Stimulated activated CD4-positive, alpha-beta T cell treated with anti-CD3 and anti-CD28 coated beads, Interleukin-2, amount 100 ng/mL, for 4 hours (primary cell): ENCODE measurements around the gene TTLL8.
A peak's percentile ranks its signal among the peaks of the same experiment; 100 is the strongest.
"Not testable (repeated sequence)": the region's sequence is repeated elsewhere in the genome, so short reads cannot be mapped to it uniquely, and the experiment has no call there.

Experiments
- DNase-seq: peaks from one replicate; pipeline ENCODE4 v3.0.0-alpha.2; 2020; ENCODE audit warnings: low read depth

TTLL8 gene

DNA sequence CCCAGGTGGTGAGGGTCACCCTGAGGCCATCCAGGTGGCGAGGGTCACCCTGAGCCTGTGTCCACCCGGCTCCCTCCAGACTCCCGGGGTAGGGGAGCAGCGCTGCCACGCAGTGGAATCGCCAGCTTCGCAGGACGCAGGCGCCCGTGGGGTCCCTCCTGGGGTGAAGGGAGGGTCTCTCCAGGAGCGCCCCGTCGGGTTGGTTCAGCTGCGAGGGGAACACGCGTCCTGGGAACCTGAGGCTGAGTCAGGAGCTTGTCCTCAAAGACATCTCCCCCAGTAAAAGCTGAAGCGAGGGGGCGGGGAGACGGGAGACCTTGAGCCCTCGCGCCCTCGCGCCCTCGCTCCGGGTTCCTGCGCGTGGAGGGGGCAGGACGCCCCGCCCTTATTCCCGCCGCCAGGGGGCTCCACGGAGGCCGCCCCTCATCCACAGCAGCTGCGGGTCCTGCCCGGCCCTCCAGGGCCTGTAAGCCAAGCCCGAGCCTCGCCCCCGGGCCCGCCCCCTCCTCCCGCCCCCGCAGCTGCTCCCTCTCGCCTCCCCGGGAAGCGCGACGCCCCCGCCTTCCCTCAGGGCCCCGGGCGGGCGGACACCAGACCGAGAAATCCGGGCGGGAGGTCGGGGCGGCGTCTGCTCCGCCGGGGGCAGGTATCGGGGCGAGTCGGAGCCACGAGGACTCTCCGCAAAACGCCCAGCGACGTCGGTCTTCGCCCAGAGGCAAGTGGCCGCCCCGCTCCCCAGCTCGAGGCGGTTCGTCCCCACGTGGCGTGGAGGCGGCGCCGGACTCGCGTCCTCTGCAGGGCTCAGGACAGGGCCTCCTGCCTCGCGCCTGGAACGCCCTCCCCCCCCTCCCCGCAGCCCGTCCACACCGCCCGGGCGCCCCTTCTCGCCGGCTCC, 74.7 kb downstream of the TTLL8 start:
- DNase-seq: no peak

DNA sequence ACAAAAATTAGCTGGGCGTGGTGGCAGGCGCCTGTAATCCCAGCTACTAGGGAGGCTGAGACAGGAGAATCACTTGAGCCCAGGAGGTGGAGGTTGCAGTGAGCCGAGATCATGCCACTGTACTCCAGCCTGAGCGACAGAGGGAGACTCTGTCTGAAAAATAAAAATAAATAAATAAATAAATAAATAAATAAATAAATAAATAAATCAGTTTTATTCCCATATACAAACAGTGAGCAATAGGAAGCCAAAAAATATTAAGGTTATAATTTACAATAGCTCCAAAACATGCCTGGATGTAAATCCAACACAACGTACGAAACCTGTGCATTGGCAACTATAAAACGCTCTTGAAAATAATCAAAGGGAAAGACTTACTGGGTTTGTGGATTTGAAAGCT, 76.3 kb downstream of the TTLL8 start:
- not testable (repeated sequence) for DNase-seq

DNA sequence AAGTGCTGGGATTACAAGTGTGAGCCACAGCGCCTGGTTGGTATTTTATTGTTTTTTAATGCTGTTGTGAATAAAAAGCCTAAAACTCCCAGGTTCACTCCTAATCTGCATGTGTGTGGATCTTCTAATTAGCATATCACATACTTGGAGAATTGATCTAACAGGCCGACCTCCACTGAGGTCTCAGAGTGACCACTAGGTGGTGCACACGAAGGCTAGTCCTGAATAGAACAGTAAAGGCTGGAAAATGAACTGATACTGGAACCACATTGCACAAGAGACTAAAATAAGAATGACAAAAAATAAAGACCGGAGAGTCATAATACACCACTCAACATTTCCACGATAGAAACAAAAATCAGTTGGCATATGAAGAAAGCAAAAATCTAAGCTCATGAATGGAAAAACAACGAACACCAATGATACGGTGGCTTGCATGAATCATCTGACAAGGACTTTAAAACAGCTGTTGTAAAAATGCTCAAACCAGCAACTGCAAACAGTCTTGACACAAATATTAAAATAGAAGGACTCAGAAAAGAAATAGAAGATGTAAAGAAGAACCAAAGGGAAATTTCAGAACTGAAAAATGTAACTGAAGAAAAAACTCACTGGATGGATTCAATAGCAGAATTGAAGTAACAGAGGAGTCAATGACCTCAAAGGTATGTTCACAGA, 78.4 kb downstream of the TTLL8 start:
- no peak for DNase-seq

DNA sequence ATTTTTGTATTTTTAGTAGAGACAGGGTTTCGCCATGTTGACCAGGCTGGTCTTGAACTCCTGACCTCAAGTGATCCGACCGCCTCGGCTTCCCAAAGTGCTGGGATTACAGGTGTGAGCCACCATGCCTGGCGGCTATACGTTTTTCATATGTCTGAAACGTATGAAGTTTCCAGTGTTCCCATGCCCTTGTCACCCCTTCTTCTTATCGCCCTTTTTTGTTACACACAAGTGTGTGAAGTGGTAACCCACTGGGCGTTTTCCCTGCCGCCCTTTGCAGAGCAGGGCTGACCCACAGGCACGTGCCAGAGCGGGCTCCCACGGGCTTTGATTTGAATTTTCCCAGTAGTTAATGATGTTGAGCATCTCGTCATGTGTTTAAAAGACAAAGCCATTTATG, 80.5 kb downstream of the TTLL8 start:
- no peak for DNase-seq

DNA sequence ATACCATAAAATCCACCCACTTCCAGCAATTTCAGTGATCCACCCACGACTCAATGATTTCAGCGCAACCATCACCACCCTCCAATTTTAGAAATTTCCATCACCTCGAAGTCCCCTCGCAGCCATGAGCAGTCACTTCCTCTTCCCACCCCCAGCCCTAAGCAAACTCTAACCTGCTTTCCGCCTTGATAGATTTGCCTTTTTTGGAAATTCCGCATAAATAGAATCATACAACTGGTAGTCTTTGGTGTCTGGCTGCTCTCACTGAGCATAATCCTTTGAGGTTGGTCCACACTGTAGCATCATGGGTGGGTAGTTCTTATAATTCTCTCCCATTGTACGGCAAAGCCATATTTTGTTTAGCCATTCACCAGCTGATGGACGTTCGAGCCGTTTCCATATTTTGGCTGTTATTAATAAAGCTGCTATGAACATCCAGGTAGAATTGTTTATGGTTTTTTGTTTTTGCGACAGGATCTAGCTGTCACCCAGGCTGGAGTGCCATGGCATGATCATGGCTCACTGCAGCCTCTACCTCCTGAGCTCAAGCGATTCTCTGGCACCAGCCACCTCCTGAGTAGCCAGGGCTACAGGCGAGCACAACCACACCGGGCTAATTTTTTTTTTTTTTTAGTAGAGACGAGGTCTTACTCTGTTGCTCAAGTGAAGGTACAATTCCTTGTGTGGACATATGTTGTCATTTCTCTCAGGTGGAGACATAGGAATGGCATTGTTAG, 81.5 kb downstream of the TTLL8 start:
- DNase-seq: peak; percentile 75

DNA sequence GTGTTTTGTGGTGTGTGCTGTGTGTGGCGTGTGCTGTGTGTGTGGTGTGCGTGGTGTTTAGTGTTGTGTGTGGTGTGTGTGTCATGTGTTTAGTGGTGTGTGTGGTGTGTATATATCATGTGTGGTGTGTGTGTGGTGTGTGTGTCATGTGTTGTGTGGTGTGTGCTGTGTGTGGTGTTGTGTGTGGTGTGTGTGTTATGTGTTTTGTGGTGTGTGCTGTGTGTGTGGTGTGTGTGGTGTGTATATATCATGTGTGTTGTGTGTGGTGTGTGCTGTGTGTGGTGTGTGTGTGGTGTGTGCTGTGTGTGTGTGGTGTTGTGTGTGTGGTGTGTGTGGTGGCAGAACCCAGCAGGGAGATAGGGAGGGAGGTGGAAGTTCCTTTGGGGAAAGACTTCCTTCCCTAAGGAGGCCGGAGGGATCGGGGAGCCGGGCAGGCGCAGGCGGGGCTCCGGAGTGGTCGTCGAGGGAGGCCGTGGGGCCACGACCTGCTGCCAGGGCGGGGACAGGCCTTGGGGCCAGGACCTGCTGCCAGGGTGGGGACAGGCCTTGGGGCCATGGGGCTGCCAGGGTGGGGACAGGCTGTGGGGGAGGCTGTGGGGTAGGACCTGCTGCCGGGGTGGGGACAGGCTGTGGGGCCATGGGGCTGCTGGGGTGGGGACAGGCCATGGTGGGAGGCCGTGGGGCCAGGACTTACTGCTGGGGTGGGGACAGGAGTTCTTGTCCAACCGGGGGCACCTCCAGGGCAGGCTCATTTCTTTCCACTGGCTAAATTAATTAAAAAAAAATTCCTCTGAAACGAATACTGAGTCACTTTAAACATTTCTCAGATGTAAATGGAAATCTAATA, 82.3 kb downstream of the TTLL8 start:
- DNase-seq: no peak

DNA sequence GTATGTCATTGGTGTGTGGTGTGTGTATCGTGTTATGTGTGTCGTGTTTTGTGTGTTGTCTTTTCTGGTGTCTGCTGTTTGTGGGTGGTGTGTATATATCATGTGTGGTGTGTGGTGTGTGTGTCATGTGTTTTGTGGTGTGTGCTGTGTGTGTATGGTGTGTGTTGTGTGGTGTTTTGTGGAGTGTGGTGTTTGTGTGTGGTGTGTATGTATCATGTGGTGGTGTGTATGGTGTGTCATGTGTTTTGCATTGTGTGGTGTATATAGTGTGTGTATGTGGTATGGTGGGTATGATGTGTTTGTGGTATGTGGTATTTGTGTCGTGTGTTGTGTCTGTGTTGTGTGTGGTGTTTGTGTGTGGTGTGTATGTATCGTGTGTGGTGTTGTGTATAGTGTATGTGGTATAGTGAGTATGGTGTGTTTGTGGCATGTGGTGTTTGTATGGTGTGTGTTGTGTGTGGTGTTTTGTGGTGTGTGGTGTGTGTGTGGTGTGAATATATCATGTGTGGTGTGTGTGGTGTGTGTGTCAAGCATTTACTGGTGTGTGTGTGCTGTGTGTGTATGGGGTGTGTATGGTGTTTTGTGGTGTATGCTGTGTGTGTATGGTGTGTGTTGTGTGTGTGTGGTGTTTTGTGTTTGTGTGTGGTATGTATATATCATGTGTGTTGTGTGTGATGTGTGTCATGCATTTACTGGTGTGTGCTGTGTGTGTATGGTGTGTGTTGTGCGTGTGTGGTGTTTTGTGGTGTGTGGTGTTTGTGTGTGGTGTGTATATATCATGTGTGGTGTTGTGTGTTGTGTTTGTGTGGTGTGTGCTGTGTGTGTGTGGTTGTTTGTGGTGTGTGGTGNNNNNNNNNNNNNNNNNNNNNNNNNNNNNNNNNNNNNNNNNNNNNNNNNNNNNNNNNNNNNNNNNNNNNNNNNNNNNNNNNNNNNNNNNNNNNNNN, 84.8 kb downstream of the TTLL8 start:
- no peak for DNase-seq

DNA sequence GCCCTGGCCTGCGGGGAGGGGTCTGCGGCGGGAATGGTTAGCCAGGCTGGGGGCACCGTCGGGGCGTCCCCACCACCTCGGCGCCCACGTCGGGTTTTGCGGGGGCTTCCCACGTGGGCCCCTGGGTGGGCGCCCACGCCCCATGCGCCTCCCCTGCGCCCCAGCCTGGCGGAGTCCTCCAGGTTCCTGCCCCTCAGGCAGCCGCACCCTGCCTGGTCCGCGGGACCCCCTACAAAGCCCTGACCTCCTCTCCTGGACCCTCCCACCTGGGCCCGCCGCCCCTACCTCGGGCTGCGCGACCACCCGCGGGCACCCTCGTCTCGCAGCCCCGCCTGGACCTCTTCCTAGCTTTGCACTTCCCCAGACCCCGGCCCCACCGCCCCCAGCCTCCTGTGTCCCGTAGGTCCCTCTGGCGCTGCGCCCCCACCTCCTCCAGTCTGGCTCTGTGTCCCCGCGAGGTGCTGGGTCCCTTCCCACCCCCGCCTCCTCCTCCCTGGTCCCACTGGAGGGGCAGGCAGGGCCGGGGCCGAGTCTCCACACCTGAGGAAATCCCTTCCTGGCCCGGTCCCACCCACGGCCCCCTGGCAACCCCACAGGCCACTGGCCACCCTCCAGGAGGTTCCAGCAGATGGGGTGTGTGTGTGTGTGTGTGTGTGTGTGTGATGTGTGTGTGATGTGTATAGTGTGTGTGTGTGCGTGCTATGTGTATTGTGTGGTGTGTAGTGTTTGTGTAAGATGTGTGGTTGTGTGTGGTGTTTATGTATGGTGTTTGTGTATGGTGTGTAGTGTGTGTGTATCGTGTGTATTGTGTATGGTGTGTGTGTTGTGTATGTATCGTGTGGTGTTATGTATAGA, 85.7 kb downstream of the TTLL8 start:
- DNase-seq: no peak

DNA sequence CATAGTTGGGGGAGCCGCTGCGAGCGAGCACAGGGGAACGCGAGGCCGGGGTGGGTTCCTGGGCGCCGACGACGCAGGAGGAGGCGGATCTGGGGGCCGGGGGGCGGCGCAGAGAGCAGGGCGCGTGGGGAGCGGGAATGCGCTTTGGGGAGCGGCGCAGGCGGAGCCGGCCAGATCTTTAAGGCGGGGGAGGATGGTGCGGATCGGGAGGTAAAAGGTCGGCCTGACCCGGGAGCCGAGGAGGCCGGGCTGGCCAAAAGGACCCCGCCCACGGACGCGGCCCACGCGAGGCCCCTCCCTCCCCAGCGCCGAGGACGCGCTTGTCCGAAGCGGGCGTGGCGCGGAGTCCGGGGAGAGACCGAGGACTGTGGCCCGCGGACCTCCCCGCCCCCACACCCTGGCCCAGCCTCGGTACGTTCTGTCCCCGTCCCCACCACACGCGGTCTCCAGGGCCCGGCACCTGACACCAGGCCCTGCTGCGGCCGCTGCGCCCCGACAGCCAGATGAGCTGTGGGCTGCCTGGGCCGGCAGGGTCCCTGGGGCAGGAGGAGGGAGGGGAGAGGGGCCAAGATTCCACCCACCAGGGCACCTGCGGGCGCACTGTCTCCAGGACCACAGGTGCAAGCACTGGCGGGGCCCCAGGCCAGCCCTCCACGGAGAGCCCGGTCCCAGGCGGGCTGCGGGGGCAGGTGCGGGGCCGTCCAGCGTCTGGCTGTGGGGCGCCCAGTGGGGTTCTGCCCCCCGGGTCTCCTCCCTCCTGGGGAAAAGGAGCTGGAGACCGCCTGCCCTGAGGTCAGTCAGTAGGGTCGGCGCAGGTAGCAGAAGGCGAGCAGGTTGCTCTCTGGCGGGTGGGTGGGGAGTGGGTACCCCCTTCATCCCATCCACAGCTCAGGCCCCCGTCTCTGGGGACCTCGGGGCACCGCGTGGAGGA, 86.6 kb downstream of the TTLL8 start:
- DNase-seq: peak; percentile 81

DNA sequence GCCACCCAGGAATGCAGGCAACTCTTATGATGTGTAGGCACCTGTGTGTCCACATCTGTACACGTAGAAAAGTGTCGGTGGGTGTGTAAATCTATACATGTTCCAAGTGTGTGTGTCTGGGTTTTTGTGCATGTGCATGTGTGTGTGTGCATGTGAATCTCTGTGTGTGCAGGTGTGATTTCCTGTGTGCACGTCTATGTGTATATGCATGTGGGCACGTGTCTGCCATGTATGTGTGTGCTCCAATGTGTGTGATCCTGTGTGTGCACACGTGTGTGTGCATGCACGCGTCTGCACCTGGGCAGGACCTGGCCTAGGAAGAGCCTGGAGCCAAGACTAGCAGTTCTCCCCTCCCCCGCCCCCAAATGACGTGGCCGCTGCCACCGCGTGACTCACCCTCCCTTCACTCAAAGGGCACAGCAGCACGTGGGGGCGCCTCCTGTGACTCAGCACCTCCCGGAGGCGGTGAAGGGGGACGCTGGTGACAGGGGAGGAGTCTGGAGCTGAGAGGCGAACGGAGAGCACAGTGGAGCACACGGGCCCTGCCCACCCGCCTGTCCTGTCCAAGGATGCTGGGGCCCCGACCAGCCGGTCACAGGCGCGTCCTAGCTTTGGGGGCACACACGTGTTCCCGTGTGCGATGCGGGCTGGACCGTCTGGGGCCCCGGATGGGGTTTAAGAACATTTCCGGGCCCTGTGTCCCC, 87.4 kb downstream of the TTLL8 start:
- DNase-seq: peak; percentile 98

DNA sequence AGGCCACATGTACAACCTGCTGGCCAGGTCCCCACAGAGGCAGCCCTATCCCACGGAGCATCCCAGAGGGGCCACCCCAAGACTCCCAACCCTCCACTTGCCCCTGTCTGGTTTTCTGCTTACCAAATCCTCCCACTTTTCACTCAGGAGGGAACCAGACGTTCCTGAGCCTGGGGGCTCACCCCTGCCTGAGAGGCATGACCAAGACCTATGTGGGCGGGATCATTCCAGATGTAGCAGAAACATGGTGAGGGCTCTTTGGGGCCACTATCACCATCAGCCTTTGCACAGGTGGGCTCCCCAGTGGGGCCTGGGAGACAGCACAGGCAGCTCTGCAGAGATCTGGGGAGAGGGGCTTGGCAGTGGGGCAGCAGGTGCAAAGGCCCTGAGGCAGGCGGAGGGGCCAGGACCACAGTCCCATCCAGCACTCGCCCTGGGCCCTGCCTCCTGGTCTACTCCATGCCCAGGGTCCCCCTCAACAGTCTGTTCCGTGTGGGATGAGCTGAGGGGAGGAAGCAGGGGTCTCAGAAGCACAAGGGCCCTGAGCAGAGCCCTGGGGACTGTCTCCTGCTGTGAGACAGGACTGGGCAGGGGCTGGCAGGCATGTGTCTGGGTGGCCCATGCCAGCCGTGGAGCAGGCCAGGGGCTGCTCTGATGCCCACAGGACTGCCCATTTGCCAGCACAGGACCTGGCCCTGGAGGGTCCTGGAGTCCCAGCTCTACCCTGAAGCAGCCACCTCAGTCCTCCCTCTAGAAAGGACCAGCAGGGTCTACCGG, 88.2 kb downstream of the TTLL8 start:
- DNase-seq: no peak

DNA sequence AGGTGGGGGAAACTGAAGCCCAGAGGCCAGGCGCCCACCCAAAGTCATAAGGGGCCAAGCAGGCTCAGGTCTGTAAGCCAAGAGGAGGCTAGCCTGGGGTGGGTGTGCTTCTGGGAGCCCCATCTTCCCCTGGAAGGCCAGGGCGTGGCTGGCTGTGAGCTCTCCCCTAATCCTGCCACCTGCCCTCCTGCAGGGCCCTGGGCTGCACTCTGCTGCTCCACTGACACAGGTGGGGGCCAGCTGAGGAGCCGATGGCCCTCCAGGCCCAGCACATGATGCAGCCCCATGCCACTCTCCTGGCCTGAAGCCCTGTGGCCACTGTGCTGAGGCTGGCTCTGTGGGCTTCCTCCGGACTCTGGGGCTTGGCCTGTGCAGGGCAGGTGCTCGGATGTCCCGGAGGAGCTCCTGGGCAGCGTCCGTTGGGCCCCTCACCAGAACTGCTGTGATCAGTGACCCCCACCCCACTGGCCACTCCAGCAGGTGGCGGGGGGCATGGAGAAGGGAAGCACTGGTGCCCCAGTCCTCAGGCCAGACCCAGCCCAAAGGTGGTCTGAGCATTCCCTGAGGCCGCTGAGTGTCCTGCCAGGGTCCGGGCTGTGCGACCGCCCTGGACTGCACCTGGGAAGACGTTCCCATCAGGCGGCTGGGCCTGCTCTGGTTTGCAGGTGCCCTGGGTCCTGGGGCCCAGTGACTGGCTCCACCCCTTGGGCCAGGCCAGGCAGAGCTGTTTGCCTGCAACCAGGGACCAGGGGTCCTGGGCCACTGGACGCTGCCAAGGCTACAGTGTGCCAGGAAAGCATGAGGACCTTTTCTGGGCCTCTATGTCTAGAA, 89.1 kb downstream of the TTLL8 start:
- no peak for DNase-seq
